HG03342 (cell line): ENCODE data around the gene ADGRL3.
"Not testable (repeated sequence)": the region's sequence is repeated elsewhere in the genome, so short reads cannot be mapped to it uniquely, and the experiment has no call there.

Experiments
- ATAC-seq: cut with Tn5 transposase; IDR thresholded peaks from one replicate; pipeline ENCODE4 v1.9.1; 2021; ENCODE audit warnings: mild to moderate bottlenecking, moderate library complexity; ENCODE audit not compliant: unreplicated experiment

ADGRL3 gene

GRCh38 chr4:61204353-61205060 is 4.4 kb downstream of the ADGRL3 start:
- ATAC-seq, result no peak

- no peak for ATAC-seq
Measured at GRCh38 chr4:61205066-61205465, 4.9 kb downstream of the ADGRL3 start.

GRCh38 chr4:61207156-61207555 is 7.0 kb downstream of the ADGRL3 start:
- not testable (repeated sequence) for ATAC-seq

GRCh38 chr4:61210186-61210939 is 10.2 kb downstream of the ADGRL3 start:
- no peak for ATAC-seq

- ATAC-seq, result no peak
Measured at GRCh38 chr4:61211781-61212180, 11.7 kb downstream of the ADGRL3 start.

- ATAC-seq, result no peak
Measured at GRCh38 chr4:61212788-61213187, 12.7 kb downstream of the ADGRL3 start.

GRCh38 chr4:61214680-61215079 is 14.6 kb downstream of the ADGRL3 start:
- ATAC-seq, result no peak

- ATAC-seq, result no peak
Measured at GRCh38 chr4:61217222-61217621, 17.1 kb downstream of the ADGRL3 start.

GRCh38 chr4:61220556-61220955 is 20.4 kb downstream of the ADGRL3 start:
- no peak for ATAC-seq

GRCh38 chr4:61223385-61223784 is 23.3 kb downstream of the ADGRL3 start:
- ATAC-seq, result no peak

- no peak for ATAC-seq
Measured at GRCh38 chr4:61224573-61224972, 24.4 kb downstream of the ADGRL3 start.

- no peak for ATAC-seq
Measured at GRCh38 chr4:61225656-61226055, 25.5 kb downstream of the ADGRL3 start.

- ATAC-seq, result no peak
Measured at GRCh38 chr4:61231421-61231820, 31.3 kb downstream of the ADGRL3 start.

GRCh38 chr4:61239250-61239649 is 39.1 kb downstream of the ADGRL3 start:
- no peak for ATAC-seq

- no peak for ATAC-seq
Measured at GRCh38 chr4:61243962-61244361, 43.8 kb downstream of the ADGRL3 start.

GRCh38 chr4:61245069-61245714 is 45.1 kb downstream of the ADGRL3 start:
- no peak for ATAC-seq

GRCh38 chr4:61246034-61246433 is 45.9 kb downstream of the ADGRL3 start:
- ATAC-seq, result no peak

GRCh38 chr4:61248705-61249104 is 48.6 kb downstream of the ADGRL3 start:
- no peak for ATAC-seq

- ATAC-seq, result no peak
Measured at GRCh38 chr4:61251129-61251528, 51.0 kb downstream of the ADGRL3 start.

- no peak for ATAC-seq
Measured at GRCh38 chr4:61254406-61254805, 54.3 kb downstream of the ADGRL3 start.

- ATAC-seq, result no peak
Measured at GRCh38 chr4:61273233-61273632, 73.1 kb downstream of the ADGRL3 start.

GRCh38 chr4:61274286-61274685 is 74.2 kb downstream of the ADGRL3 start:
- no peak for ATAC-seq
